Inferior parietal cortex (tissue), 1 donor: ENCODE measurements around the gene SH2B3.

ENCODE experiments used
- DNase-seq: peaks from one replicate; pipeline ENCODE4 v3.0.0-alpha.2; 2016; ENCODE audit errors: extremely low spot score

The SH2B3 gene

GRCh38 chr12:111428081-111428727, 22.5 kb downstream of the SH2B3 start:
- DNase-seq: no peak

- DNase-seq: no peak
Measured at GRCh38 chr12:111428728-111429175, 23.0 kb downstream of the SH2B3 start.

- no peak for DNase-seq
Measured at GRCh38 chr12:111429828-111430432, 24.2 kb downstream of the SH2B3 start.

- no peak for DNase-seq
Measured at GRCh38 chr12:111430433-111431353, 25.0 kb downstream of the SH2B3 start.

GRCh38 chr12:111431772-111432171, 26.0 kb downstream of the SH2B3 start:
- DNase-seq: no peak

- DNase-seq: no peak
Measured at GRCh38 chr12:111434049-111434448, 28.3 kb downstream of the SH2B3 start.

GRCh38 chr12:111434680-111435338, 29.1 kb downstream of the SH2B3 start:
- no peak for DNase-seq

- DNase-seq: no peak
Measured at GRCh38 chr12:111435661-111436201, 30.0 kb downstream of the SH2B3 start.

DNA sequence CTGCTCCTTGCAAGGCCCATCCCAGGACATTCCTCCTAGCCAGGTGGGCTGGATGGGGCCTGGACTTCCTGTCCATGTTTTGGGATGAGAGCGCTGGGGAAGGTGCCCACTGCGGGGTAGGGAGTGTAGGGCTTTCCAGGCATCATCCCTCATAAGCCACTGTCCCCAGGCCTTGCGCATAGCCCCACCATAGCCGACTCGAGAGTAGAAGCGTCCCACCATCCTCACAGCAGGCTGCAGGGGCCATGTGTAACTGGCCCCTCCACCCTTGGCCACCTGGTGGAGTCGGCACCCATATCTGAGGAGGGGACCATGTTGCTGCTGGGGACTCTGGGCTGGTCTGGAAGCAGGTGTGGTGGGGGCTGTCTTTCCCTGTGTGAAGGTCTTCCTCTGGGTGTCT, 30.5 kb downstream of the SH2B3 start:
- DNase-seq: no peak

- DNase-seq: no peak
Measured at GRCh38 chr12:111436811-111437210, 31.1 kb downstream of the SH2B3 start.

GRCh38 chr12:111437816-111438454, 32.2 kb downstream of the SH2B3 start:
- no peak for DNase-seq

- DNase-seq: no peak
Measured at GRCh38 chr12:111438481-111438880, 32.8 kb downstream of the SH2B3 start.

DNA sequence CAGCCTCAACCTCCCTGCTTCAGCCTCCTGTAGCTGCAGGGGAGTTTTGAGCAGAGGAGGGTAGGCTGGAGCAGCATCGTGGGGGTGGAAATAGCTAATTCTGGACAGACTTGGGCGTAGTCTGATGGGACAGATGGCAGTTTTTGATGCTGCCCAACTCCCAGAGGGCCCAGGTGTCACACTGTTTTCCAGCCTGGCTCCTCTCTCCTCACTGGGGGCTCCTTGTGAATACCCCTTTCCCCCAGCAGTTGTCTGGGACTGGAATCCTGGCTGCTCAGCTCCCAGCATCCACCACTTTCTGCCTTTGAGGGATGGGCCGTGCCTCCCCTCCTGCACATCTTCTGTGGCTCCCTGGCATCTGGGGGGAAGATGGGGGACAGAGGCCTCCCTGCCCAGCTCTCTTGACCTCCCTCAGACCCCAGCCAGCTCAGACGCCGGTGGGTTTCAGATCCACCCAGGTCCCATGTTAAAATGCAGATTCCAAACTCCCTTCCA, 34.0 kb downstream of the SH2B3 start:
- DNase-seq: no peak

DNA sequence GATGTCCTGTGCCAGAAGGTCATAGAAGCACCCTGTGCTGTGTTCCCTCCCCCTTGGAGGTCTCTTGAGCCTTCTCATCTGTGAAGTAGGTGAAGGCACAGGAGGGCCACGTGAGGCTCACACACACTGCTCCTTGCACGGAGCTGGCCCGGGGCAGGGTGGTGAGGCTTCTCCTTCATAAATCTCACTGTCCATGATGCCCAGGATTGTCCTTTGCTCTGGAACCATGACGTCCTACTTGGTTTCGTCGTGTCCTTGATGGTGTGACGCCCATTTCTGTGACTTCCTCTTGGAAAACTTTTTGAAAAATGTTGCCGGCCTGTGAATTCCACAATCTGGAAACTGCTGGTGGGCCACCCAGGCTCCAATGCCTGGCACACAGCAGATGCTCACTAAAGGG, 34.4 kb downstream of the SH2B3 start:
- DNase-seq: no peak

DNA sequence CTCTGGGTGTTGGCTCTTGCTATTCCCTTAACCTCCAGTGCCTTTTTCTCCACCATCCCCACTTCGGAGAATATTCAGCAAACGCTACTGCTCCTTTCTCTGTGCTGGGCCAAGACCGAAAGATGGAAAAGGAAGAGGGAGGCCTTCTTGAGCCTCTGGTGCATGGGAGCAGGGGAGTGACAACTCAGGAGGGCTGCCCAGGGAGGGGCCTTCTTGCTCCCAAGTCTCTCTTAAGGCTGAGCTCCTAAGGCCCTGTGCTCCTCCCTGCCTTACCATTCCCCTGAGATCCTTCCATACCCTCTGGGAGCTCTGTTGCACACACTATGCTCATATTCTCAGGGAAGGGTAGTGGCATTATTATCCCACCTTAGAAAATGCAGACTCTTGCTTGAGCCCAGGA, 34.9 kb downstream of the SH2B3 start:
- DNase-seq: no peak

- no peak for DNase-seq
Measured at GRCh38 chr12:111441107-111441928, 35.6 kb downstream of the SH2B3 start.

DNA sequence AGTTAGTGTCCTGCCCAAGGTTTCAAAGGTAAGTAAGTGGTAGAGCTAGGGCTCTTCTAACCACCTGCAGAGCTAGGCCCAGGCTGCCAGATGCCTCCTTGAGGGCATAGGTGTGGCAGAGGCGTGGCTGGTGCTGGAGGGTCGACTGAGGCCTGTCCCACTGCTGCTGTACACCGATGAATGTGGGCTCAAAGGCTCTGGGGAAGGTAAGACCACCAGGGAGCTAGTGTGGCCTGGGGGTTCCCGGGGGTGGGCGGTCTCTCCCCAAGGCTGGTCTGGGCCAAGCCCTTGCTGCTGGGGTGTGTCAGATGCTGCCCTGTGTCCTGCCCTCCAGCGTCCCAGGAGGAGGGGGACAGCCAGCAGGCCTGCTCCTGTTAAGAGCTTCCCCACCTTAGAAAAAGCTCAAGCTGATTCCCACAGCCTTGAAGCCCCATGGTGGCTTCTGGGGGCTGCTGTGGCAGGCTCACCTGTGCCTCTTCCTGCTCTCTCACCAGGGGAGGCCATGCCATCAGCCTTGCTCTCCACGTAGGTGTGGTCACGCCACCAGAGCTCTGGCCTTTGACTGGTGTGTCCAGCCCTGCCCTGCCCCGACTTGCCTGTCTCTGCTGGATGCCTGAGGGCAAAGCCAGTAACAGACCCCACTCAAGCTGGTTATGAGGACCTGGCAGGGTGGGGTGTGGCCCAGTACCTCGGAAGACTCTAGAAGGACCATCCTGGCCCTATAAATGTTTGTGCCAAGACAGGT, 36.8 kb downstream of the SH2B3 start:
- DNase-seq: no peak

- DNase-seq: no peak
Measured at GRCh38 chr12:111443086-111443485, 37.4 kb downstream of the SH2B3 start.

DNA sequence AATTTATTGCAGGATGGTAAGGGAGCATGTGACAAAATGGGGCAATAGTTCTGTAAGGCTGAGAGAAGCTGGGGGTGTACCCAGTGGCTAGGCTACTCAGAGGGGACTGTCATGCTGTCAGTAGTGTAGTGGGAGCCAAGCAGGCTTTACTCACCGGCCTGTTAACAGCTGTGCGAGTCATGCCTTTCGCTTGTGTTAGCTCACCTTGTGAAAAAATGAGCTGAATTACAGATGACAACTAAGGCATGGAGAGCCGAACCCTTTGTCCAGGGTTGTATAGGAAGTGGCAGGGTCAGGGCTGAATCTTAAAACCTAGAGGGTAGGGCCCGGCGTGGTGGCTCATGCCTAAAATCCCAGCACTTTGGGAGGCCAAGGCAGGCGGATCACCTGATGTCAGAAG, 37.9 kb downstream of the SH2B3 start:
- no peak for DNase-seq
